SIG-M5 treated with dmso at 0.1 percent for 504 hours (cell line): ENCODE data around the gene CTSE.
"Not testable (repeated sequence)": the region's sequence is repeated elsewhere in the genome, so short reads cannot be mapped to it uniquely, and the experiment has no call there.

Experiments used
- DNase-seq: peaks from one replicate; lab custom pipeline; 2025; ENCODE audit not compliant: unreplicated experiment; lab: John Stamatoyannopoulos, UW

The CTSE gene

GRCh38 chr1:206023695-206024094 lies at the start of gene CTSE:
Gene CTSE, minus strand, starts transcription at chr1:206023895. Its CDS starts 104 bp downstream, at chr1:206023791.
- no peak for DNase-seq

GRCh38 chr1:206070627-206071304 lies 47.1 kb upstream of the CTSE start:
- no peak for DNase-seq

GRCh38 chr1:206068314-206068713 lies 44.6 kb upstream of the CTSE start:
- DNase-seq = no peak

GRCh38 chr1:206067486-206068227 lies 44.0 kb upstream of the CTSE start:
- DNase-seq = no peak

- no peak for DNase-seq
Measured at GRCh38 chr1:206066479-206067171, 42.9 kb upstream of the CTSE start.

GRCh38 chr1:206065547-206066145 lies 42.0 kb upstream of the CTSE start:
- DNase-seq = no peak

GRCh38 chr1:206064501-206064900 lies 40.8 kb upstream of the CTSE start:
- DNase-seq = not testable (repeated sequence)

GRCh38 chr1:206064001-206064400 lies 40.3 kb upstream of the CTSE start:
- DNase-seq = not testable (repeated sequence)

- no peak for DNase-seq
Measured at GRCh38 chr1:206062464-206062863, 38.8 kb upstream of the CTSE start.

- DNase-seq = no peak
Measured at GRCh38 chr1:206060844-206061243, 37.1 kb upstream of the CTSE start.

- peak; percentile 13 for DNase-seq
Measured at GRCh38 chr1:206059355-206059915, 35.7 kb upstream of the CTSE start.

- no peak for DNase-seq
Measured at GRCh38 chr1:206058927-206059292, 35.2 kb upstream of the CTSE start.

- DNase-seq = not testable (repeated sequence)
Measured at GRCh38 chr1:206058289-206058926, 34.7 kb upstream of the CTSE start.

GRCh38 chr1:206055639-206056323 lies 32.1 kb upstream of the CTSE start:
- DNase-seq = not testable (repeated sequence)

GRCh38 chr1:206055069-206055625 lies 31.5 kb upstream of the CTSE start:
- not testable (repeated sequence) for DNase-seq

- not testable (repeated sequence) for DNase-seq
Measured at GRCh38 chr1:206053616-206054015, 29.9 kb upstream of the CTSE start.

- DNase-seq = not testable (repeated sequence)
Measured at GRCh38 chr1:206052919-206053610, 29.4 kb upstream of the CTSE start, which contains the start of gene RHEX. Gene RHEX, plus strand, starts transcription at chr1:206053173. Its CDS starts 44,656 bp downstream, at chr1:206097829.

GRCh38 chr1:206052231-206052865 lies 28.7 kb upstream of the CTSE start:
- DNase-seq = not testable (repeated sequence)
